HG03575 (cell line): ENCODE data around the gene AHI1.
"Not testable (repeated sequence)": the region's sequence is repeated elsewhere in the genome, so short reads cannot be mapped to it uniquely, and the experiment has no call there.

ENCODE experiments used
- ATAC-seq: cut with Tn5 transposase; IDR thresholded peaks from one replicate; pipeline ENCODE4 v1.9.1; 2021; ENCODE audit not compliant: unreplicated experiment, insufficient number of reproducible peaks, low FRiP score; ENCODE audit errors: extremely low read depth

Gene AHI1

DNA sequence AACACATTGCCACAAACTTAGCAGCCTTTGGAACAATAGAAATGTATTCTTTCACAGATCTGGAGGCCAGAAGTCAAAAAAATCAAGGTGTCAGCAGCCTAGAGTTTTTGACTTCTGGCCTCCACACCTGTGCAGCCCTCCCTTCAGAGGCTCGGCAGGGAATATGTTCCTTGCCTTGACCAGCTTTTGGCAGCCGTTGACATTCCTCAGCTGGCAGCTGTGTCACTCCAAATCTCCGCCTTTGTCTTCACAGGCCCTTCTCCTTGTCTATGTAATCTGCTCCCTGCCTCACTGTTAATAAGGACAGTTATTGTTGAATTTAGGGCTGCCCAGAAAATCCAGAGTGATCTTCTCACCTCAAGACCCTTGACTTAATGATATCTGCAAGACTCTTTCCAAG is 17.2 kb upstream of the AHI1 start:
- ATAC-seq = no peak

DNA sequence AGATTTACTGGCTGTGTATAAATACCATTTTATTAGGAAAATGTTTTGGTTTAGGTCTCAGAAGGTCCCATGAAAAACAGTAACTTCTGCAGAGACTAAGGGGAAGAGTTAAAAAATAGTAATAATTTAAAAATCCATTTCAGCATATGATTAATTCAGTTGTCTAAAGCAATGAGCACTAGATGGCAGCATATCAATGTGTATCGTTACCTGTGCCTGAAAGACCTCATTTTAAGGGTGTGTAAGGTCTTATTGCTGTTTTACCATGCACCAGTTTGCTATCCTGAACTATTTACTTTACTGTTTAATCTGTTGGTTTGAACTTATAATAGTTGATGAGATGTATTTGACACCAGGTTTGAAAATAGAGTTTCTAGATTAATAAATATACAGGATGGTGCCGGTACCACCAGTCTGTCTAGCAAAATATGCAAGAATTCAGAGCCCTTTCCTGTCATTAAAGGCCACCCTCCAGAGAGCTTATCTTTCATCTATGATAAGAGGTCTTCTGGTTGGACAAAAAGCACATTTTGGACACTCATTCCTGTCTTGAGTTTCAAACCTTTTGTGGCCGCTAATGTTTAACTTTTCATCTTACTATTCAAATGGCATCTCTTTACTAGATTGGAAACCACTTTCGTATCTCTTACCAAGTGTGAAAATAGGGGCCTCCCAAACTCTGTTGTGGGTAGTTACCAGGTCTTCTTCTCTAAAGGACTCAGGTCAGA is 8.9 kb upstream of the AHI1 start:
- peak; percentile 70 for ATAC-seq

DNA sequence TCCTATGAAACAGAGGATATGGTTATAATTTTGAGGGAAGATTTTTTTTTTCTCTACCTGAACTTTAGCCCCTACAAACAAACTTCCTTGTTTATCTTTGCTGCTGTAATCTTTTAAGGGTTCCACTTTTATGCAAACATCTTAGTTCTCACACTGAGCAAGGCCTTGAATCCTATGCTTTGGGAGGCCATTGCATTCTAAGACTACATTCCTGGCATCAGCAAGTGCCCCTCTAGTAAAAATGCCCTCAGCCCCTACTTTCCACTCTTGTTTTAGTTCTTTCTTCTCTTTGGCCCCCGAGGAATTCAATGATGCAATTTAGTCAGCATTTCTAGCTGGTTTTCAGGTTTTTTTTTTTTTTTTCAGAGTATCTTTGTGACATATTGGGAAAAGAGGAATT is 8.1 kb upstream of the AHI1 start:
- ATAC-seq = no peak

DNA sequence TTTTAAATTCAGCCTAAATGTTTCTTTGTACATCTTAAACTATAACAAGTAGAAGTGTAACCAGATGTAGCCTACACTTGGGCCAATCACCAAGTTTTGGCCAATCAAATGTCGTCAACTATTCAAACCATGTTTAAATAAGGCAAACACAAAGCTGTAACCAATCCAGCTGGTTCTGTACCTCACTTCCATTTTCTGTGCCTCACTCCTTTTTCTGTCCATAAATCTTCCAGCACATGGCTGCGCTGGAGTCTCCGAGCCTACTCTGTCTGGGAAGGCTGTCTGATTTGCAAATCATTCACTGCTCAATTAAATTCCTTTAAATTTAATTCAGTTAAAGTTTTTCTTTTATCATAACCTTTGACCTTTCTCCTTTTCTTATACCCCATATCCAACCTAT is 7.7 kb upstream of the AHI1 start:
- no peak for ATAC-seq

DNA sequence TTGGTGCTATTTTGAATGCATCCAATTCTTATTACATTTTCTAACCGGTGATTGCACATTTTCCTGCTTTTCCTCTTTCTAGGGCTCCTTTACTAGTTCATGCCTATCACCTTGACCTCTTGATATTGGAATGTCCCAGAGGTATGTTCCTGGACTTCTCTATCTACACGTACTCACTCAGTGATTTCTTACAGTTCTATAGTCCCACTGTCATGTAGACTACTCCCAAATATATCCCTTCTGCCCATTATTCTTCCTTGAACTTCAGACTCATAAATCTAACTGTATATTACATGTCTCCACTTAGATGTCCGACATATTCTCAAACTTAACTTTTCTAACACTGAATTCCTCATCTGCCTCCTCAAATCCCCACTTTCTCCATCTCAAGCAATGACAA is 7.2 kb upstream of the AHI1 start:
- ATAC-seq = no peak

DNA sequence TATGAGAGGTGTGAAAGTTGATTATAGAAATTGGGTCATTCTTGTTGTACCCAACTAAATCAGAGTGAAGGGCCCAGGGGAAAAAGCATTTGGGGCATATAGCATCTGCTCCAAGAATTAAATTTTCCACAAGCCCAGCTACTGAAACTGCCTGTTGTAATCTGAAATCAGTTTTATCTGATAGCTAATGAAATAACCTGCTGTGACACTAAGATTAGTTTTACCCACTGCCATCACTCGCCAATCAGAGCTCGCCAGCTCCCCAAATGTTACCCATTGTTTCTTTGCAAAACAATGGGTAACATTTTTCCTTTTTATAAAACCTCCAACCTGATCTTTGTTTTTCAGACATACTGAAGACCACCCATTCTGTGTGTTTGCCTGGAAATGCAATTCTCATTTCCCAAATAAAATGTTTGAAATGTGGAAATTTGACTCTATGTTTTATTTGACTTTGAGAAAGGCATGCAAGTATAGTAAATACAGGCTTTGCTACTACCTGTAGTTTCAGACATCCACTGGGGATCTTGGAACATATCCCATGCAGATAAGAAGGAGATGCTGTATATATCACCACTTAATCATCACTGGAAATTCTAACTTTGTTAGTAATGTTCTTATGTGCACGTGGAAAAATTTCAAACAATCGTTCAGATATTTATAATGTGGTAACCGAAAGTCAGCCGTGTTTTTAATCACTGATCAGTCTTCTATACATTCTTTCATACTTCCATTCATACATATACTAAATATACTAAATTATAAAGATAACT is 6.3 kb upstream of the AHI1 start:
- no peak for ATAC-seq

DNA sequence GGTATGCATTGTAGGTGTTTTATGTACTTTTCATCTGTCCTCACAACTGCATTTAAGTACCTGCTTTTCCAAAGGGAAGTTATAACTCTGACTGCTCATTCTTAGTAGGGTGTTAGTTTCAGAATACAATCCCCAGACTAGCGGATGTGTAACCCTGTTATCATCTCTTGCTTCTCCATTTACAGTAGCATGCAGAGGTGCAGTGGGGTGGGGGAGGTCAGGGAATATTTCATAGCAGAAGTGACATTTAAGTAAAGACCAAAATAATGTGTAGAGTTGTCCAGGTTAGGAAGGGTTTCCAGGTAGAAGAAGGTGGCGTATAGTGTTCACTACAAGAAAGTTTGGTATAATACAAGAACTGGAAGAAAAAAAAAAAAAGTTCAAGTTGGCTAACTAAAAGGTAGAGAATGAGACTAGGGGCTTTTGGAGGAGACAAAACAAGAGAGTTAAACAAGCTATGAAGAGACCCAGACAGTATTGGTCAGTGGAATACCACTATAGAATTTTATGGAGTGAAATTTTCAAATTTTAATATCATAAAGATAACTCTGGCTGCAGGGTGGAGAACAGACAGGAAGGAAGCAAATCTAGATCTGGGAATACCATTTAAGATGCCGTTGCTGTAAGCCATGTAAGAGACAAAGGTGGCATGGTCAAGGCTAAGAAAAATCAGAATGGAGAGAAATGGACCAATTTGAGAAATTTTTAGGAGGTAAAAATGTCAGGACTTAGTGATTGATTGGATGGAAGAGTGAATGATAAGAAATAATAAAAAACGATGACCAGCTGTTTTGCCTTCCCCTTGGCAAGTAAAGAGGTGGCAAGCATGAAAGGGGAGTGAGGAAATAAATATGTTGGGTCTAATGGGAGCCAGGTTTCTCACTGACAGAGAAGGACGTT is 2.2 kb upstream of the AHI1 start:
- ATAC-seq = no peak

DNA sequence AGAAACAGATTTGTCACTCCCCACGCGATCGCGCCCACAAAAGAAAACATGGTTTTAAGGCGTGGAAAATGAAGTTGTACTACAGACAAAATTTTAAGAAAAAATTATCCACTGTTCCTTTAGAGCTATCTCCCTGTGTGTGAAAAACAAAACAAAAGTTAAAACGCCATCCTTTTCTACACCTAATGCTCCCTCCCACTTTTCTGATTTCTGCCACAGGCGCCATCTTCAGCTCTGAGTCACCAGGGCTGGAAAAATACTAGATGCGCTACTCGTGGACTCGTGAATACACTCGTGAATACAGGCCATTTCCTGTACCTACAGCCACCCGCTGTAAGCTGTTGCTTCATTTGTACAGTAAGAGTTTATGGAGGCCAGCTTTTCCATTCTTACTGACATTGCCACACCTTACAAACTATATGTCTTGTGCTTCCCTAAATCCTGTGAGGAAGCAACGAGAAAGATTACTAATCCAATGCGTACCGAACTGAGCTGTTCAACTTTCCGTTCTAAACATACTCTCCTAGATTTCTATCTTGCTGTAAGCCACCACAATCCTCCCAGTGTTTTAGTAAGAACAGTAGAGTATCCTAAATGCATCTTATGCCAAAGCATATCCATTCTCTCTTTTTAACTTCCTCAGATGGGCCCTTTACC is 773 bp upstream of the AHI1 start:
- ATAC-seq = no peak

DNA sequence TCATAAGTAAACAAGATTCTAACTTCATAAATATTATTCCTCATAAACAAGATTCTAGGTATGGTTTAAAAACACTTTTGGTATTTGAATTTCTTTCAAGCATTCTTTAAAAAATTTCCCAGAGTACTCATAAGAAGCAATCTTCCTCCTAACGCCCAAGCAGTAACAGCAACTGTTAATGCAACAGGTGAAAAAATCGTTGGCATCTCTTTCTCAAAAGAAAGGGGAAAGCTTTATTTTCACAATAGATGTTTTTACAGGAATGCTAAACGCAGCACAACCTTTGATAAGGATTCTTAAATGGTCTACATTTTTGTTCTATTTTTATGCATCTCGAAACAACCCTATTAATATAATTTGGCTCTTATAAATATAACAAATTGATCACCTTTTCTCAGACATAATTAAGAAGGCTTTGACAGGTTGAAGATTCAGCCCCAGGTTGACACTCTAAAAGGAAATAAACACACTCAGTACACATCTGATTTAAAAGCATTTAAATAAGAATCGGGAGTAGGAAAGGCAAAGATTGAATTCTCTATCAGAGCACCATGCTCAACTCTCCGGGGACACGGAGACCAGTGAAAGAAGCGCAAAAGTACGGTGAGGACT is 634 bp downstream of the AHI1 start:
- no peak for ATAC-seq

DNA sequence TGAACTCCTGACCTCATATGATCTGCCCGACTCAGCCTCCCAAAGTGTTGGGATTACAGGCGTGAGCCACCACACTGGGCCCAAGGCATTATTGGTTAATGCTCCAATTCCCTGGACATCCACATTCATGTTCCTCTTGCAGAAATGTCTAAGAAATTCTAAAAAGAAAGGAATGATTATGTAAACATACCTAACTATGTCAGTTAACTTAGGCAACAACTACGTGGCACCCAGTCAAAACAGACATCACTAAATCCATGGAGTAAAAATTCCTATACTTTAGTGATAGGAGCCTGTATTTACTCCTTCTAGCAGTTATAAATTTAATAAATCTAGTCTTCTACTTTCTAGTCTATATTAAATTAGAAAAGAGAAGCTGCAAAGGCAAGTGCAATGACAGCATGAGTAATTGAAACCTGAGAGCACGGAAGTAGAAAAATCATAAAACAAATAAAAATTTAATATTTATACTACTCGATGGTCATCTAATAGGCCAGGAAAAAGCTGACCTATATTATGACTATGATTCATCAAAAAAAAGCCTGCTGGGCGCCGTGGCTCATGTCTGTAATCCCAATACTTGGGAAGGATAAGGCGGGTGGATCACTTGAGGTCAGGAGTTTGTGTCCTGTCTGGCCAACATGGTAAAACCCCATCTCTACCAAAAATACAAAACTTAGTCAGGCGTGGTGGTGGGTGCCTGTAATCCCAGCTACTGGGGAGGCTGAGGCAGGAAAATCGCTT is 4.2 kb downstream of the AHI1 start:
- ATAC-seq = no peak

DNA sequence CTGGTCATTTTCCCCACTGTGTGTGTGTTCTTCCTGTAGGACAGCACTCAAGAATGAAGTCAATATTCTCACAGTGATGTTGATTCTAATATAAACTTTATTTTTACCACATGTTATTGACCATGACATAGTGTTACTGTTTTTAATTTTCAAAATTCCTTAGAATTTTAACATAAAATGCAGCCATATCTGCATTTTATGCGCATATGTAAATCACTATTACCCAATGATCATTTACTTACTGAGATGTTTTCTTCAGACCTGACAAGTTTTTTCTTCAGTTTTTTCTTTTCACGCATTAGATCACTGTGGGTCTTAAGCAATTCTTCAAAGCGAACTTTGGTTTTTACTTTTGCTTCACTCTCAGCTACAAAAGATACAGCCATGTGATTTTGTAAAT is 7.2 kb downstream of the AHI1 start:
- no peak for ATAC-seq

DNA sequence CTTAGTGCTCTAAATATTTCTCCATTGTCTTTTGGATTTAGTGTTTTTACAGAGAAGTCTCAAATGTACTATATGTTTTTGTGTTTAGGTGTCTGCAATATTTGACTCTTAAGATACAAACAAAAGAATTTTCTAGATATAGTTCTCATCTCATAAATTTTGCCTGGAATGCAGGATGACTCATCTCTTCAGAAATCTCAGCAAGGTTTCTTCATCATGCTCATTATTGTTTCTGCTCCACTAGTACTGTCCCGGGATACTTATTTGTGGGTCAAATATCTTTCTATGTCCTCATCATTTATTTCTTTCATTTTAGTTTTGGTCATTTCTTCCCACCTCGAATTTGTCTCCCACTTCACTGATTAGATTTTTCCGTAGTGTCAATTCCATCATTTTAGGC is 9.5 kb downstream of the AHI1 start:
- no peak for ATAC-seq

DNA sequence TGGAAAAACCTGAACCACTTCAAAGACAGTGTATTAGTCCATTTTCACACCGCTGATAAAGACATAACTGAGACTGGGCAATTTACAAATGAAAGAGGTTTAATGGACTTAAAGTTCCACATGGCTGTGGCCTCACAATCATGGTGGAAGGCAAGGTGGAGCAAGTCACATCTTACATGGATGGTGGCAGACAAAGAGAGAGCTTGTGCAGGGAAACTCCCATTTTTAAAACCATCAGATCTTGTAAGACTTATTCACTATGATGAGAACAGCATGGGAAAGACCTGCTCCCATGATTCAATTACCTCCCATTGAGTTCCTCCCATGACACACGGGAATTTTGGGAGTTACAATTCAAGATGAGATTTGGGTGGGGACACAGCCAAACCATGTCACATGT is 13.6 kb downstream of the AHI1 start:
- not testable (repeated sequence) for ATAC-seq

DNA sequence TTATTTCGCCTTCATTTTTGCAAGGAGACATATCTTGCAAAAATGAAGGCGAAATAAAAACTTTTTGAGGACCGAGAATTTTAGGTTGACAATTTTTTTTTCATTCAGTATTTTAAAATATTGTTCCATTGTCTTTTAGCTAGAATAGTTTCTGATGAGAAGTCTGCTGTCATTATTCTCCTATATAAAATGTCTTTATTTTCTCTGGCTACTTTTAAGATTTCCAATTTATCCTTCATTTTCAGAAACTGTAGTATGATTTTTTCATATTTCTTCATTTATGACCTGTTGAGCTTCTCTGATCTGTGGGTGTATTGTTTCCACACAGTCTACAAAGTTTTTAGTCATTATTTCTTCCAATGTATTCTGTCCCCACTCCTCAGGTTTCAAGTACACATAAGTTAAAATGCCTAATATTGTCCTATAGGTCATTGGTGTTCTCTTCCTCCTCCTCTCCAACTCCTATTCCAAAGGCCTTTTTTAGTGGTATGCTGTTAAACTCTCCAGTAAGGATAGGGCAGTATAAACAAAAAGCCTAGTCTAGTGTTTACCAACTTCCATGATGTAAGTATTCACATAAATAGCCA is 15.7 kb downstream of the AHI1 start:
- ATAC-seq = no peak

DNA sequence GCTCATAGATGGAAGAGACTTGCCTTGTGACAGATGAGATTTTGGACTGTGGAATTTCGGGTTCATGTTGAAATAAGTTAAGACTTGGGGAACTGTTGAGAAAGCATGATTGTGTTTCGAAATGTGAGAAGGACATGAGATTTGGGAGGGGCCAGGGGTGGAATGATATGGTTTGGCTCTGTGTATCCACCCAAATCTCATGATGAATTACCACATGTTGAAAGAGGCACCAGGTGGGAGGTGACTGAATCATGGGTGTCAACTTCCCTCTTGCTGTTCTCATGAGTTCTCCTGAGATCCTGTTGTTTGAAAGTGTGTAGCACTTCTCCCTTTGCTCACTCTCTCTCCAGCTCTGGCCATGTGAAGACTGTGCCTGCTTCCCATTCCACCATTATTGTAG is 17.9 kb downstream of the AHI1 start:
- ATAC-seq = no peak

DNA sequence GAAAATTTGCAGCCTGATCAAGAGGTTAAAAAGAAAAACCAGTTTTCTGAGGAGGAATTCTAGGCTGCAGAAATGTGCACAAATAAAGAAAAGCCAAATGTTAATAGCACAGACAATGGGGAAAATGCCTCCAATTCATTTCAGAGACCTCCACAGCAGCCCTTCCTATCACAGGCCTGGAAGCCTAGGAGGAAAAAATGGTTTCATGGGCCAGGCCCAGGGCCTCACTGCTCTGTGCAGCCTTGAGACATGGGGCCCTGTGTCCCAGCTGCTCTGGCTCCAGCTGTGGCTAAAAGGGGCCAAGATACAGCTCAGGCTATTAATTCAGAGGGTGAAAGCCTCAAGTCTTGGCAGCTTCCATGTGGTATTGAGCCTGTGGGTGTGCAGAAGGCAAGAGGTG is 18.9 kb downstream of the AHI1 start:
- ATAC-seq = no peak

DNA sequence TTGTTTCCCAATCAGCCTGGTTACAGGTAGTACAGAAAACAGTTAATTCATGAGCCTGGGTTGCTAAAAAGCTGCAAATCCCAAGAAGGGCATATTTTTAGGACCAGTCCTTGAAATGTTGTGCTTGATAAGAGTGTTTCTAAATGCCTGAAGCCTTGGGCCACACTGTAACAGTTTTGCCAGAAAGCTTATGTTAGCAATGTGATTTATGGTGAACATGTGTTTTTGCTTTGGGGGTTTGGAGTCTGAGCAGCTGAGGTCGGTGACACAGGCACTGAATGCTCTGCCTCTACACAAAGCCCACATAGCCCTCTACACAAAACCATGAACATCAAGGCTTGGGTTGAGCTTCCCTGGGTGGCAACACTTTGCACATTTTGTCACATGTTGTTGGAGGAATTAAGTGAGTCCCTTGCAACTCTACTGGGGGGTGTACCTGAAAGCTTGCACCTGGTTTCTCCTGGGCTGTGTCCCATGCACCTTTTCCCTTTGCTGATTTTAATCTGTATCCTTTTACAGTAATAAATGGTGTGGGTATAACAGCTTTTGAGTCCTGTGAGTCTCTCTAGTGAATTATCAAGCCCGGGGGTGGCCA is 22.2 kb downstream of the AHI1 start:
- no peak for ATAC-seq

DNA sequence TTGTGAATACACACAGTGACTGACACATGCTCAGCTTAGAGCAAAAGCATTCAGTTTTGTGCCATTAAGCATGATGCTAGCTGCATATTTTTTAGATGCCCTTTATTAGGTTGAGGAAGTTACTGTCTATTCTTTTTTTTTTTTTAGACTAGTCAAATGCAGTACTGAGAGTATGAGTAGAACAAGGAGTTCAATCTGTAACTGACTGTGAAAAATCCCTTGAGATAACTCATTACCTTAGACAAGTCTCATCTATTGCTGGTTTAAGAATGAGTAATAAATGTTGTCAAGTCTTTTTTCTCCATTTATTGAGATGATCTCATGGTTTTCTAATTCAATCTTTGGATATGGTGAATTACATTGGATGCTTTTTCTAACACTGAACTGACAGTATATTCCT is 23.2 kb downstream of the AHI1 start:
- no peak for ATAC-seq
